Occipital lobe (tissue), 2 donors: ENCODE results near the gene PYGM. TPM values are rescaled to one million over a fixed set of nuclear protein-coding genes. Genes with fewer than 3 reads are reported as not detected.
"Not testable (repeated sequence)": the region's sequence is repeated elsewhere in the genome, so short reads cannot be mapped to it uniquely, and the experiment has no call there.

Experiments
- DNase-seq: peaks from one replicate; lab custom pipeline; 2025; lab: John Stamatoyannopoulos, UW
- total RNA-seq: library from RNA; depleted of rRNA; stranded (reverse); fragments of >200 nt; gene quantifications from one replicate; pipeline ENCODE4 v1.2.3, GENCODE V29; 2014

The PYGM gene
- total RNA-seq, 1 donor from 2014 or later: 1.2 TPM

GRCh38 chr11:64717268-64717578 lies 42.6 kb downstream of the PYGM start:
- no peak for DNase-seq

- DNase-seq: no peak
Observed at GRCh38 chr11:64716473-64717267, 43.1 kb downstream of the PYGM start.

DNA sequence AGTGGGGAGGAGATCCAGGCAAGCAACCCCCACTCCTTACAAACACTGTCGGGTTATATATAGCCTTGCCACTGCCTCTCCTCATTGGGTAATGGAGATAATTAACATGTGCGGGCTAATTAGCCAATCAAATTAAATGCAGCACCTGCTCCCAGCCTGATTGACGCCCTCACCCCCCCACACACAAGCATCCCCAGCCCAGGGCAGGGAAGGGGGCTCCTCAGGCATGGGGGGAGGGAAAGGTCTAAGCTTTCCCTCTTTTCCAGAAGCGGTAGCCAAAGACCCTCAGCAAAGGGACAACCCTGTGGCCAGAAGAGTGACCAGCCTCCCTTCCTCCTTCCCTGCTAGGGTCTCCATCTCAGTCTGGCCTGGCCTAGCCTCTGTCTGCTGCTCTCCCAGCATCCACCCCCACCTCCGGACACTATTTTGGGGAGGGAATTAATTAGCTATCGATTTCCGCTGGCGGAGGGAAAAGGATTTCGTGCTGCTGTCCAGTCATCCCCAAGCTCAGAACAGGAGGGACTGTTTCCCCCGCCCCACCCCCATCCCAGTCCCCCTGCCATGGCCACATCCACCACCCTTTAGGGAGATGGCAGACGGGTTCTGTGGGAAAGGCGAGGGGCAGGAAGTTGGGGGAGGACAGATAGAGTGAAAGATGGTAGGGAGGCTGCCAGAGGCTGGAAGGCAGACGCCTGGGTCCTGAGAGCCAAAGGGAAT lies 43.9 kb downstream of the PYGM start:
- DNase-seq: no peak

DNA sequence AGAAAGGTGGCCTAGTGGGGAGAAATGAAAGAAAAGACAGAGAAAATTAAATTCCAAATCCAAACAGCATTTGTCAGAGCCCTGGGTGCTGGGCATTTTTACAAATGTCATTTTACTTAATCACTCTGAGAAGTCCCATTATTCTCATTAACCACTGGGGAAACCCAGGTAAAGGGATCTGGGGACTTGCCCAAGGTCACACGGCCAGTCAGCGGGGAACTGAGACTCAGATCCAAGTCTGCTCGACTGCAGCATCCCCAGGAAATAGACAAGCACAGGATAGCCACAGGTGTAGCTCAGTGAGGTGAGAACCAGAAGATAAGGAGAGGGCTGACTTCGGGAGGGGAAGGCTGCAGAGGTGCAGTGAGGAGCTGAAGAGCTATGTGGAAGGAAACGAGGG lies 44.7 kb downstream of the PYGM start:
- no peak for DNase-seq

DNA sequence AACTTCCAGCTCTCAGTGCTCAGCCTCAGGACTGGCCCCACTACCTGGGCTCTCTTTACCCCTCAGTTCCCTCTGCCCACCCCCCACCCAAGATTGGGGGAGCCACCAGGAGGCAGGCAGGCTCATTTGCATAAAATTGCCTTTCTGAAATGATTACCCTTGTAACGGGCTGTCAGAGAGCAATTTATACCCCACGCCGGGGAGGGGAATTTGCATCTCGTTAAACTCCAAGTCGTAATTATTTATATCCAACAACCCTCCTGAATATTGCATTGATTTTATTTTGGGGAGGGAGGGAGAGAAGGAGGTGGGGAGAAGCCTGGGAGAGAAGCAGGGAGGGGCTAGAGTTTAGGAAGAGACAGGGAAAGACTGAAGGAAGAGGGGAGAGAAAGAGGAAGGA lies 45.1 kb downstream of the PYGM start:
- DNase-seq: no peak

DNA sequence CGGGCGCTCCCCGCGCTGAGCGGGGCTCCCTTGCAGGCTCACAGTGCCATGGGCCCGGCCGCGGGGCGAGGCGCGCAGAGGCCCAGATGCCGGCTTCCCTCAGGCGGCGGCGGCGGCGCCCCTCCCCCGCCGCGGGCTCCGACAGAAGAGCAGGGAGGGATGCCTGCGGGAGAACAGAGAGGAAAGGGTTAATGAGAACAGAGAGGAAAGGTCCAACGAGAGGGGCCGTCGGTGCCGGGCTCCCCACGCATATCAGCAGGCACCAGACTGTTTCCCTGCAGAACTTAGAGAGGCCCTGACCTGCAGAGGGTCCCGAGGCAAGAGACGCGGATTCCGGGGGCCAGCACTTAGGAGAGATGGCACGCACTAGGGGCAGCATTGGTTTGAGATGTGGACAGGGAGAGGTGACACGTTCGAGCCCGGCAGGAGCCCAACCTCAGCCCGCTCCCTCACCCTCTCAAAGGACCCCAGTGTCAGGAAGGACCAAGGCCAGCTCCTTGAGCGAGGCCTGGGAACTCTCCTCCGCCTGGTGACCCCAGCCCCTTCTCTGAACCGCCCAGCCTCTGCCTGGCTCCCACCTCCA lies 45.9 kb downstream of the PYGM start:
- no peak for DNase-seq

- DNase-seq: no peak
Observed at GRCh38 chr11:64713016-64713707, 46.6 kb downstream of the PYGM start.

GRCh38 chr11:64712430-64713015 lies 47.3 kb downstream of the PYGM start:
- DNase-seq: no peak

- DNase-seq: no peak
Observed at GRCh38 chr11:64711956-64712362, 47.8 kb downstream of the PYGM start.

DNA sequence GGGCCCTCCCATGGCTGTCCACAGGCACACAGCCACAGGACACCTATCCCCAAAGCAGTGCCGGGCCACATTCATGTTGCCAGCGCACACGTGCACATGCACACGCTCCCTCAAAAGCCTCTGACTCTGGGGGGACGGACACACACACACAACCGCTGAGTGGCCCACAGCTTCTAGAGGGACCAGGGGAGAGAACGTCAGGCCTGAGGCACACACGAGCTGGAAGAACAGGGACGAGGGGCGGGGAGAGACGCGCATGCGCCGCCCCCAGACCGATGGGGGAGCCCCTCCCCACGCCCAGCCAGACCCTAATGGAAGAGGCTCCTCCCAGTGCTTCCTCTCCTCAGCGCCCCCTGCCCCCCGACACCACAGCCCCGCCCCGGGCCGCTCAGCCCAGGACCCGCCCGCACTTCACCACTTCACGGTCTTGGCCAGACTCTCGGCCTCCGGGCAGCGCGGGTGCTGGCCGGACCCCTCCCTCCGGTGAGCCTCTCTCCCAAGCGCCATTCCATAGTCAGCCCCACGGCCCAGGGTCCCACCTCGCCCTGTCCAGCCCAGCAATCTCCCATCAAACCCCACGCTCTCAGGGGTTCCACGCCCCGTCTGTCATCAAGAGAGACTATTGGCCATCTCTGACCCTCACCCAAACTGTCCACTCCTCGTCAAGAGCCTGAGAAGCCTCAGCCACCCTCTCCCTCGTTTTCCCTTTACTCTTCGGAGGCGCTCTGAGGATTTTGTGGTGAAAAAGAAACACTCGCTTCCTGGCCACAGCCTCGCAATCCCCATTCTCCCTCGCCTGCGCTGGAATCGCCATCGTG lies 48.4 kb downstream of the PYGM start:
- DNase-seq: no peak

DNA sequence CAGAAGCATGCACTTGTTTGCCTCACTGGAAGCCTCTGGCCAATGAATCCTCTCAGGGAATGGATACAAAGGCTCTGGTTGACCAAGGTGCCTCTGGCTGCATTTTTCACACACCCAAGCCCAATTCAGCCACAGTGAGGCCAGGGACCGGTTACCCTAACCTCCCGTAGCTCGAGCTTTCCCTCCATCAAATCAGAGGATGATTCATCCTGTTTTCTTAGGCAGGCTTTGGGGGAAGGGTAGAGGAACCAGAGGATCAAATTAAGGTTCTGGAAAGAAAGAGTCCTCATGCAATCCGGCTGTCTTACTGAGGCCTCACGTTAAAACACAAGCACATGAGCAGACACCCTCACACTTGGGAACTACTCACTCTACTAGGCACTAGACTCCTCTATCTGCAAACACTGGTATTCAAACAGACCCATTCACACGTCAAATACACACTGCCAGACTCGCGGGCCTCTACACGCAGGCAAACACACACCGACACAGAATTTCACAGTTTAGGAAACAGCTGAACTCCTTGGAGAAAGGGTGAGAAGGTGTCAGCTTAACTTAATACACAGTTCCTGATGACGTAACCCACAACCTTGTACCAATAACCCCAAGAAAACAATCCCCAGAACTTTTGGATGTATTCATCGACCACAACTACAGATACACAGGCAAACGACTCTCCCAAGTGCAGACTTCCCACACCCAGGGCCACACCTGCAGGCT lies 49.2 kb downstream of the PYGM start:
- no peak for DNase-seq

GRCh38 chr11:64705501-64705900 lies 54.3 kb downstream of the PYGM start:
- DNase-seq: no peak

DNA sequence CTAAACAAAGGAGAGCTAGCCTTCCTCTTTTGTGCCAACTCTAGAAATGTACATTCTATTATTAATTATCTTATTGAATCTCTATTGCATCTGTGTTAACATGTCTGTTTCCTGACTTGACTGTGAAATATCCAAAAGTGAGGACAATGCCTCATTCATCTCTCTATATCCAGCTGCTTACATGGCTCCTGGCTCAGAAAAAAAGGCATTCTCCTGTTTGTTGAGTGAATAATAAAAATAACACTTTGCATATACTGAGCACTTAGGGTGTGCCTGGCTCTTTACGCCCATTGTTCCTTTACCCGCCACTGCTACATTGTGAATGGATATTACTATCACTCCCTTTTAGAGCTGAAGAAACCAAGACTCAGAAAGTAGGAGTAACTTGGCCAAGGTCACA lies 56.7 kb downstream of the PYGM start:
- DNase-seq: no peak

- DNase-seq: not testable (repeated sequence)
Observed at GRCh38 chr11:64701956-64702355, 57.8 kb downstream of the PYGM start.

DNA sequence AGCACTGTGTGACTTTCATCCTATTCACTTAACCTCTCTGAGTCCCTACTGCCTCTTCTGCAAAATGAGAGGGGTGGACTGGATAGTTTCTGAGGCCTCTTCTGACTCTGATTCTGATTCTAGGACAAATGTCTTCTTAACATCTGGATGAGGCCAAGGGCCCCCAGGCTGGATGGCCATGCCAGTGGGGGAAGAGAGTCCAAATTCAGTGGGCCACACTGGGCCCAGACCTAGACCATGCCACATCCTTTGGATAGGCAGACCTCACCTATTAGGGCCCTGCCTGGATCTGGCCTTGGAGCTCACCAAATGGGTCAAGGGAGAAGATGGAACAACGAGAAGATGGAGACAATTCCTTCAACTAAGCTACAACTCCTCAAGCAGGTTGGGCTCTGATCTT lies 61.3 kb downstream of the PYGM start:
- no peak for DNase-seq

- DNase-seq: no peak
Observed at GRCh38 chr11:64697663-64698375, 62.0 kb downstream of the PYGM start.
